Stimulated activated naive B cell treated with anti-CD40 and anti-IgM and Interleukin-4, amounts not matched to agents 10 μg/mL and 1 μg/mL and 100 μg/mL, for 72 hours (primary cell): Measurements from ENCODE around the gene KLF5.
"Not testable (repeated sequence)": the region's sequence is repeated elsewhere in the genome, so short reads cannot be mapped to it uniquely, and the experiment has no call there.

Source experiments
- ATAC-seq, 2 donors: fragments of 150-1000 bp; cut with Tn5 transposase; replicated peaks; 2 replicates each; pipeline ENCODE4 v1.10.0; 2021; ENCODE audit warnings: moderate library complexity in 1 of 2
- DNase-seq: peaks from one replicate; pipeline ENCODE4 v3.0.0; 2021
- H3K27ac Mint-ChIP-seq: one replicate; pipeline ENCODE4 v1.8.0; 2022; ENCODE audit warnings: mild to moderate bottlenecking, mixed read lengths
- H3K27me3 Mint-ChIP-seq, 2 donors: one replicate each; pipeline ENCODE4 v1.8.0; 2022; ENCODE audit warnings: mixed read lengths in 2 of 2
- H3K36me3 Mint-ChIP-seq, 2 donors: one replicate each; pipeline ENCODE4 v1.8.0; 2022; ENCODE audit warnings: mixed read lengths in 2 of 2, mild to moderate bottlenecking in 1 of 2
- H3K4me1 Mint-ChIP-seq, 2 donors: one replicate each; pipeline ENCODE4 v1.8.0; 2022; ENCODE audit warnings: mixed read lengths in 2 of 2, mild to moderate bottlenecking in 1 of 2
- H3K4me3 Mint-ChIP-seq, 2 donors: one replicate each; pipeline ENCODE4 v1.8.0; 2022; ENCODE audit warnings: mild to moderate bottlenecking in 2 of 2, mixed read lengths in 2 of 2, moderate library complexity in 1 of 2
- H3K9me3 Mint-ChIP-seq, 2 donors: one replicate each; pipeline ENCODE4 v1.8.0; 2022; ENCODE audit warnings: mixed read lengths in 2 of 2, mild to moderate bottlenecking in 1 of 2

The KLF5 gene

DNA sequence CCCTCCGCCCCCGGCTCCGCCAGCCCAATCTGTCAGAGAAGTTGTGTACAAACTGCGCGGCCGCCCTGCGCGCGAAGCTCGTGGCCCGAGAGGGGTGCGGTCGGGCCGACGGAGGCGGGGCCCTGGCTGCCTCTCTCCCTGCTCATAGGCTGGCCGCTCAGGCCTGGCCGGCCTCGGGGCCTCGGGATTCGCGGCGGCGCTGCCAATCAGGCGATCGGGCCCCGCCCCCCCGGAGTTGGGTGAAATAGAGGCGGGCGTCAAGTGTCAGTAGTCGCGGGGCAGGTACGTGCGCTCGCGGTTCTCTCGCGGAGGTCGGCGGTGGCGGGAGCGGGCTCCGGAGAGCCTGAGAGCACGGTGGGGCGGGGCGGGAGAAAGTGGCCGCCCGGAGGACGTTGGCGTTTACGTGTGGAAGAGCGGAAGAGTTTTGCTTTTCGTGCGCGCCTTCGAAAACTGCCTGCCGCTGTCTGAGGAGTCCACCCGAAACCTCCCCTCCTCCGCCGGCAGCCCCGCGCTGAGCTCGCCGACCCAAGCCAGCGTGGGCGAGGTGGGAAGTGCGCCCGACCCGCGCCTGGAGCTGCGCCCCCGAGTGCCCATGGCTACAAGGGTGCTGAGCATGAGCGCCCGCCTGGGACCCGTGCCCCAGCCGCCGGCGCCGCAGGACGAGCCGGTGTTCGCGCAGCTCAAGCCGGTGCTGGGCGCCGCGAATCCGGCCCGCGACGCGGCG lies at the start of gene KLF5:
Gene KLF5, plus strand, starts transcription at position 270 of the 724 bp plus-strand sequence. Its CDS starts 323 bp downstream, at position 593.
- ATAC-seq (peak; percentile 99), DNase-seq (peak; percentile 91)
- no peaks in the 10 kb centered on the region for H3K9me3 Mint-ChIP-seq
- peak within 1 kb of the TSS; percentile 82 to 84 for H3K4me3 Mint-ChIP-seq
- H3K27ac Mint-ChIP-seq, result peak within 1 kb of the TSS; percentile 9
- peaks cover 10 to 18% of the 10 kb centered on the region in 2 donors for H3K4me1 Mint-ChIP-seq
- peaks cover 0 to 3% of the 10 kb centered on the region in 2 donors for H3K36me3 Mint-ChIP-seq
- peaks cover 29 to 59% of the 10 kb centered on the region in 2 donors for H3K27me3 Mint-ChIP-seq

DNA sequence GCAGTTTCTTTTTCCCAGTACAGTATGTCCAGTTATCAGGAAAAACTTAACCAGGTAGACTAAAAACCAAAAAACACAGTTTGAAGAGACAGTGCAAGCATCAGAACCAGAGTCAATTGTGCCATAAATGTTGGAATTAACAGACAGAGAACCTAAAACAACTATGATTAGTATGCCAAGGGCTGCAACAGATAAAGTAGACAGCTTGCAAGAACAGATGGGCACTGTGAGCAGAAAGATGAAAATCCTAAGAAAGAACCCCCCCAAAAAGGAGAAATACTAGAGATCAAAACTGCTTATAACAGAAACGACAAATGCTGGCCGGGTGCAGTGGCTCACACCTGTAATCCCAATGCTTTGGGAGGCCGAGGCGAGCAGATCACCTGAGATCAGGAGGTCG lies 47.1 kb upstream of the KLF5 start:
- no peaks in the 10 kb centered on the region for H3K9me3 Mint-ChIP-seq
- no peak for ATAC-seq
- no peak overlapping the region for H3K4me3 Mint-ChIP-seq
- no peaks in the 10 kb centered on the region for H3K4me1 Mint-ChIP-seq
- no peak overlapping the region for H3K27ac Mint-ChIP-seq
- no peak for DNase-seq
- H3K27me3 Mint-ChIP-seq, result no peaks in the 10 kb centered on the region
- peaks cover 39 to 50% of the 10 kb centered on the region in 2 donors for H3K36me3 Mint-ChIP-seq

DNA sequence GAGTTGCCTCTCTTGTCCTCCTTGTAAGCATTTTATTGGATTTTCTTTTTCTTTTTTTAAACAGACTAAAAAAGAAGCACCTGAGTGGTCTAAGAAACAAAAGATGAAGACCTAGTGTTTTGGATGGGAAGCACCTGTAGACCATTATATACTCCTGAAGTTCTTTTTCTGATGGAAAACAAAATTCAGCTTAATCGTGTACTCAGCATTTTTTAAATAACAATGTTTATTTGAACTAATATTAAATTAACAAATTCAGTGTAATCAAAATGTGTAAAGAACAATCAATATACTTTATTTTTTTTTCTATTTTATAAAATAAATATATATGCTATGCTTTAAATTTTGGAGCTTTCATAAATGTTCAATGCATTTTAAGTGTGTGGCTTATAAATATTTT lies 43.0 kb upstream of the KLF5 start:
- no peak for DNase-seq
- no peaks in the 10 kb centered on the region for H3K4me1 Mint-ChIP-seq
- H3K4me3 Mint-ChIP-seq, result no peak overlapping the region
- ATAC-seq, result no peak
- H3K36me3 Mint-ChIP-seq, result peaks cover 41 to 45% of the 10 kb centered on the region in 2 donors
- no peaks in the 10 kb centered on the region for H3K27me3 Mint-ChIP-seq
- H3K9me3 Mint-ChIP-seq, result no peaks in the 10 kb centered on the region
- H3K27ac Mint-ChIP-seq, result no peak overlapping the region

DNA sequence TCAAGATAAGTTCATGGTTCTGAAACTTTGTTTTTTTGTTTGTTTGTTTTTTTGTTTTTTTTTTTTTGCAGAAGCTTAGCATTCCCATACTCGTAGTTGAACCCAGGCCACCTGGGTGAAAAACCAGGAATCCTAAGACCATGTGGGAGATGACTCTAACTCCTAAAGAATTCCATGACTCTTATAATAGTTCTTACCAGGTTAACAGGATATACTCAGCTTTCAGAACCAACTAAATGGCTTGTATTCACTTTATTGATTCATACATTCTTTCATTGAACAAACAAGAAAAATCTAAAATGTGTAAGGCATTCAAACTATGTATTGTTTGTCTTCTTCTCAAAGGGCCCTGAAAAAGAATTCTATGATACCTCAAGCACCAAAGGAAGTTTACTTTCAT lies 40.5 kb upstream of the KLF5 start:
- Mint-ChIP-seq H3K27ac (no peak overlapping the region), H3K4me1 (no peaks in the 10 kb centered on the region), H3K4me3 (no peak overlapping the region), H3K9me3 (no peaks in the 10 kb centered on the region), H3K27me3 (no peaks in the 10 kb centered on the region), H3K36me3 (peaks cover 27 to 34% of the 10 kb centered on the region in 2 donors)
- DNase-seq (no peak), ATAC-seq (no peak)

DNA sequence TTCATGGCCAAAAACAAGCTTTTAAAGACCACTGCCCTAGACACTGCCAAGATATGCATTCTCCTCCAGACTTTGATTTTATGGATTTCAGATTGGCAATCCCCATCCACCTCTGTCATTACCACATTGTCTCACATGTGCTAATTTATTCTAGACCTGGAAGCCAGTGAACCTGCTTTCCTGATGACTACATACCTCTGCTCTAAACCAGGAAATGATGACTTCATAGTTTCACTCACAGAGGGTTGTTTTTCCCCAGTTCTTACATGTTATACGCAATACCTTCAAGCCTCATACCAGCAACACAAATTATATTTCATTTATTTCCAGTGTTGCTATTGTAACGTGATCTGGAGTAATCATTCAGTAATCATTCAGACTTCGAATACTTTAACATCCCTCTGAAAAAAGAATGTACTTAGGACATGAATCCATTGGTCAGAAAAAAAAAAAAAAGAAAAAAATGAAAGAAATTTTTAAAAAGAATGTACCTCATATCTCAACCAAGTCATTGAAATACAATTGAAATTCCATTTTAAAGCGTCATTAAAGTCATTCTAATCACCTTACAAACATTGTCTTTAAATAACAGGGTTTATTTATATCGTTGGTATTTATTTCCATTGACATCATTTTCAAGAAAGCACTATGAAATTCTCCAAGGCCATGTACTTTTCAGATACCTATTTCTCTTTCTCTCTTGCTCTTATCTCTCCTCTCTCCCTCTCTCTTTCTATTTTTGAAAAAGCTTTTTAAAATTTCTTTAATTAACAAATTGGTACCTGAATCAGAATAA lies 33.4 kb upstream of the KLF5 start:
- Mint-ChIP-seq H3K36me3 (peaks cover 3 to 24% of the 10 kb centered on the region in 2 donors), H3K4me1 (no peaks in the 10 kb centered on the region), H3K9me3 (no peaks in the 10 kb centered on the region), H3K27ac (no peak overlapping the region), H3K4me3 (no peak overlapping the region), H3K27me3 (no peaks in the 10 kb centered on the region)
- no peak for DNase-seq
- ATAC-seq, result no peak

DNA sequence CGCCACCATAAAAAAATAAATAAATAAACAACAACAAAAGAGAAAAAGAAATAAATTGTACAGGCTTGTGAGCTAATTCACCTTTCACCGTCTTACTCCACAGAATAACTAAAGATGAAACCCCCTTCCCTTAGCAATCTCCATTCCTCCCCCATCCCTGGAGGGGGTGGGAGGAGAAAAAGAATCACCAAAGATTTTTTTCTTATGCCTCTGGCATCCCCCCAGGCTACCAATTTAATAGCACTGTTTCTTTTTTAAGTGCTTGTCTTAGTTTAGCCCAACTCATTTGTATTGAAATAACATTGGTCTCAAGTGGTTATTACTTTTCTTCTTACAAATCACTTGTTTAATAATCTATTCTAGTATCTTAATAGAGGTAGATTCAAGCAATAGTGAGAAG lies 23.9 kb upstream of the KLF5 start:
- no peak for DNase-seq
- no peak for ATAC-seq
- Mint-ChIP-seq H3K36me3 (peaks cover 0 to 3% of the 10 kb centered on the region in 2 donors), H3K27ac (no peak overlapping the region), H3K4me1 (no peaks in the 10 kb centered on the region), H3K9me3 (no peaks in the 10 kb centered on the region), H3K27me3 (no peaks in the 10 kb centered on the region), H3K4me3 (no peak overlapping the region)

DNA sequence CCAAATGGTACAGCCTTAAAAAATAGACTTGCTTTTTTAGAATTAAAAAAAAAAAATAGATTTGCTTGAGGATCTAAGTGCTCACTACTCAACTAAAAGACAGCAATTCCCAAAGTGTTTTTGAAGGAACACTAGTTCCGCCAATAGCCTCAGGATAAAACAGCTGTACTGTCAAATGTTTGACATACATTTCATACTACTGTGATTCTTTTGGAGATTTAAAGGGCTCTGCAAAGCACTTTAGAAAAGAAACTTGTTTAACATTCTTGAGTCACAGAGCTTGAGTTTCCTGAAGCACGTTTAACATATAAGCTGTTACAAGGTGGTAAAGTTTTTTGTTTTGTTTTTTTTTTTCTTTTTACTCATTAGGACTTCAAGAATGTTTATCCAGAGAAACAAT lies 23.1 kb upstream of the KLF5 start:
- Mint-ChIP-seq H3K4me1 (no peaks in the 10 kb centered on the region), H3K27ac (no peak overlapping the region), H3K9me3 (no peaks in the 10 kb centered on the region), H3K27me3 (no peaks in the 10 kb centered on the region), H3K36me3 (no peaks in the 10 kb centered on the region), H3K4me3 (no peak overlapping the region)
- no peak for ATAC-seq
- no peak for DNase-seq

DNA sequence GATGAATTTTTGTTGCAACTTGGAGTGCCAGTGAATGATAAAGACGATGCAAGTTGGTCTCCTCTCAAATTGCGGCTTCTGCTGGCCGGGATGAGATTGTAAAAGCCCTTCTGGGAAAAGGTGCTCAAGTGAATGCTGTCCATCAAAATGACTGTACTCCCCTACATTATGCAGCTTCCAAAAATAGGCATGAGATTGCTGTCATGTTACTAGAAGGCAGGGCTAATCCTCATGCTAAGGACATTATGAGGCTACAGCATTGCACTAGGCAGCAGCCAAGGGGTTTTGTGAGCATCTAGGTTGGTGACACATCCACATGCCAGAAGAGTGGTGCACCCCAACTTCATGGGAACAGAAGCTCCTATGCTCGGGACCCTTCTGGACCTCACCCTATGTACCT lies 22.2 kb upstream of the KLF5 start:
- Mint-ChIP-seq H3K27me3 (no peaks in the 10 kb centered on the region), H3K36me3 (no peaks in the 10 kb centered on the region), H3K4me1 (no peaks in the 10 kb centered on the region), H3K27ac (peak overlapping the region; percentile 72), H3K9me3 (no peaks in the 10 kb centered on the region), H3K4me3 (no peak overlapping the region)
- DNase-seq (no peak), ATAC-seq (no peak)

DNA sequence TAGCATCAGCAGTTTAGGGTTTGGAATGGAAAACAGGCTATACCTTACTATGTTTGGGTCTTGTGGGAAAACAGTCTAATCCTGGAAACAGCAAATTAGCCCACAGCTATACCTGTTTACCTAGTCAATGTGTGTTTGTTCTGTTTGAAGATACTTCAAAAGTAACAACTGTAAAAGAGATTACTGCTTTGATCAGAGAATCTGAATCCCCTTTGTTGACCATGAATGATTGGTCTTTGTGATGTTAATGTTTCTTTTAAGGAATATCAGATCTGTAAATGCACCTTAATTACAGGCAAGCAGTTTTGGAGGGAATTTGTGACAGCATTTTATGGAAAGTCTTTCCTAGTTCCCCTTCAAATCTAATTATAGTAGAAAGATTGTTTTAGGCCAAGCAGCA lies 20.7 kb upstream of the KLF5 start:
- ATAC-seq, result no peak
- no peaks in the 10 kb centered on the region for H3K4me1 Mint-ChIP-seq
- no peaks in the 10 kb centered on the region for H3K9me3 Mint-ChIP-seq
- no peak overlapping the region for H3K27ac Mint-ChIP-seq
- H3K36me3 Mint-ChIP-seq, result no peaks in the 10 kb centered on the region
- H3K27me3 Mint-ChIP-seq, result no peaks in the 10 kb centered on the region
- DNase-seq, result no peak
- no peak overlapping the region for H3K4me3 Mint-ChIP-seq

DNA sequence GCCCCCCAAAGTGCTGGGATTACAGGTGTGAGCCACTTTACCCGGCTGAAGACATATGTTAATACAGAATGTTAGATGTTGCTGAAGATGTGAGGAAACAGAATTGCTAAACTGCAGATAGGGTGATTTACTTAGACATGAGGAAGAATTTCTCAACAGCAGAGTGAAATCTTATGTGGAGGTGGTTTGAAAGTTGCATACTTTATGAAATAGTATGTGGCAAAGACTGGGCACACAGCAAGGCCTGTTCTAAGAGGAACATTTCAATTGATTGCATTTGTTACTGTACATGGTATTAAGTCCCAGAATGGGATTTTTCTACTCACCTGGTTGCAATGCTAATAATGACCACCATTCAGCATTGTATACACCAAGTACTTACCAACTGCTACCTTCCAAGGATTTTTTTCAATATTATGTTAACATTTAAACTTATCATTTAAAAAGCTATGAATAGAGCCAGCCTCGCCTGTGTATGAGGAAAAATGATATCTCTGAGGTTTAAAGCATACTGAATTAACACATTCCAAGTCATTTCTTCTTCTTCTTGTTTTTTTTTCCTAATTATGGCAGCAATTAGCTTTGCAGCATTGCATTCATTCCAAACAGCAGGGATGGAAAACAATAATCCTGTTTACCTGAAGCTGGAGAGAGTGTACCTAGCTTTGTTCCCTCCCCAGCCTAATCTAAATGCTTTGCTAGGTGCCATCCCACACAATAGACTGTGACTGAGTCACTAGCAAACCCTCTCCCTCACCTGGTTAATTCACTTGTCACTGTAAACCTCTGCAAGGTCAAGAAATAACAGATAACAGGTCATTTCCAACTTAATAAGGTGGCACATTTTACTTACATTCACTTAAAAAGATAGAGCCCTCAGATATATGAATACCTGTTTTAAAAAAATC lies 19.4 kb upstream of the KLF5 start:
- no peak overlapping the region for H3K4me3 Mint-ChIP-seq
- ATAC-seq (no peak), DNase-seq (no peak)
- H3K4me1 Mint-ChIP-seq, result no peaks in the 10 kb centered on the region
- H3K9me3 Mint-ChIP-seq, result no peaks in the 10 kb centered on the region
- no peaks in the 10 kb centered on the region for H3K36me3 Mint-ChIP-seq
- no peaks in the 10 kb centered on the region for H3K27me3 Mint-ChIP-seq
- no peak overlapping the region for H3K27ac Mint-ChIP-seq

DNA sequence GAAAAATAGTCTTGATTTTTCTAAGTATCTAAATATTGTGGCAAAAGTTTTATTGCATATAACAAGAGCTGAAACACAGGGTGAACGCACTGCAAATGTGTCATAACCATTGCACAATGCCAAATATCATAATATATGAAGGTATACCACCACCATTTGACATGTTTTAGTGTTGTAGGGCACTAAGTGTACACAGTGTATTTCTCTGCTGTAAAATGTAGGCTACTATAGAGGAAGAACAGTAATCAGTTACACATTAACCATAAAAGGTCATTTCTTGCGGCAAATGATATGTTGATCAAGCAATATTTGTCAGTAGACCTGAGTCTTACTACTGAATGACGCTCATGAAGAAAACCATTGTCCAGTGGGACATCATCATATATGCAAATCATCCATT lies 18.3 kb upstream of the KLF5 start:
- Mint-ChIP-seq H3K9me3 (no peaks in the 10 kb centered on the region), H3K4me3 (no peak overlapping the region), H3K36me3 (no peaks in the 10 kb centered on the region), H3K27me3 (peaks cover 0 to 6% of the 10 kb centered on the region in 2 donors), H3K27ac (no peak overlapping the region), H3K4me1 (no peaks in the 10 kb centered on the region)
- ATAC-seq (no peak), DNase-seq (no peak)

DNA sequence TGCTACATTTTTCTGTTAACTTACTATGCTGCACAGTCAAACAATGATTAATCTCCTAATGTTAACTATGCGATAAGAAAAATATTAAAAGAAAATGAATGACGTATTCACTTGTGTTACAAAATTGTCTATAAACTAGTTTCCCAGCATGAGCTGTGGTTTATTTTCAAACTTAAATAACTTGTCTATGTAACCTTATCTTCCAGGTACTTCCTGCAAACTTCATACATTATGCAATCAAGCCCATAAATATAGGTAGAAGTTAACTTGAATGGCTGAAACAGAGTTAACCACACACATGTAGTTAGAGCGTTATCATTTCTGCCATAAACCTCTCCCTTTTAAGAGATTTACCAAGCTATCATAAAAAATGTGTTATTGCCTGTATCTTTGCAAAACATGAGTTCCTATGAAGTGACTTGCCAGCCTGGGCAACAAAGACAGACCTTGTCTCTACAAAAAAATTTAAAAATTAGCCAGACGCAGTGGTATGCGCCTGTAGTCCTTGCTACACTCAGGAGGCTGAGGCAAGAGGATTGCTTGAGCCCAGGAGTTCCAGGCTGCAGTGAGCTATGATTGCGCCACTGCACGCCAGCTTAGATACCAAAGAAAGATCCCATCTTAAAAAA lies 17.7 kb upstream of the KLF5 start:
- Mint-ChIP-seq H3K27me3 (peaks cover 0 to 6% of the 10 kb centered on the region in 2 donors), H3K27ac (no peak overlapping the region), H3K9me3 (no peaks in the 10 kb centered on the region)

DNA sequence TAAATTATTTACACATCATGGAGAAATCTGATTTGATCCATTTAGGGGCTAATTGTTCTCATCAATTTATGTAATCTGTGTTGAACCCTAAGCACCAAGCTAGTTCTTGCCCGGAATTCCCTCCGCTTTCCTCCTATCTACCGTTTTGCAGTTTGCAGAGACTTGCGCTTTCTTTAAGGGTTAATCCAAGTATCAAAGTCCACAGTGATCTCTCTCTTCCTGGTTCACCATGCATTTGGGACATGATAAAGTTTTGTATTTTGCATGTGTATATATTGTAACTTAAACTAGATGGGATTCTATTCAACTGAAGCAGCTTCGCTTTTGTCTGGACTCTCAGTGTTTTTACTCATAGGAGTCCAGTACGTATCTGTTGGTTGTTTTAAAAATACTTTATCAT lies 13.8 kb upstream of the KLF5 start:
- ATAC-seq, result no peak
- Mint-ChIP-seq H3K27me3 (peaks cover 0 to 6% of the 10 kb centered on the region in 2 donors), H3K36me3 (no peaks in the 10 kb centered on the region), H3K9me3 (no peaks in the 10 kb centered on the region), H3K4me3 (no peak overlapping the region), H3K4me1 (no peaks in the 10 kb centered on the region), H3K27ac (no peak overlapping the region)
- no peak for DNase-seq

More for the DNA sequence above, 17.7 kb upstream of the KLF5 start:
- no peak for DNase-seq
- Mint-ChIP-seq H3K4me3 (no peak overlapping the region), H3K36me3 (no peaks in the 10 kb centered on the region), H3K4me1 (no peaks in the 10 kb centered on the region)
- ATAC-seq, result no peak

DNA sequence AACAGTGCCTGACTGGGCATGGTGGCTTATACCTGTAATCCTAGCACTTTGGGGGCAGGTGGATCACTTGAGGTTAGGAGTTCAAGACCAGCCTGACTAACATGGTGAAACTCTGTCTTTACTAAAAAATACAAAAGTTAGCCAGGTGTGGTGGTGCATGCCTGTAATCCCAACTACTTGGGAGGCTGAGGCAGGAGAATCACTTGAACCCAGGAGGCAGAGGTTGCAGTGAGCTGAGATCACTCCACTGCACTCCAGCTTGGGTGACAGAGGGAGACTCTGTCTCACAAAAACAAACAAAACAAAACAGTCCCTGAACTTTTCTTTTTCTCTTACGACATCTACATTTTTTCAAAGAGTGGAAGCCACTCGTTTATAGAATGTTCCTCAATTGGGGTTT lies 10.2 kb upstream of the KLF5 start:
- not testable (repeated sequence) for H3K9me3 Mint-ChIP-seq, H3K4me3 Mint-ChIP-seq, DNase-seq, H3K4me1 Mint-ChIP-seq, H3K36me3 Mint-ChIP-seq, H3K27ac Mint-ChIP-seq, ATAC-seq
- H3K27me3 Mint-ChIP-seq, result peaks cover 7 to 15% of the 10 kb centered on the region in 2 donors
